K562 (cell line): ENCODE data around the gene TMEM19. TPM values are rescaled to one million over a fixed set of nuclear protein-coding genes. Genes with fewer than 3 reads are reported as not detected.

ENCODE experiments used
- ATAC-seq: fragments of 200-7000 bp; cut with Tn5 transposase; 3 replicates; pipeline ENCODE4 v1.9.1; 2020; ENCODE audit warnings: moderate library complexity
- BruUV-seq: library from RNA; stranded (reverse); fragments of 400-500 nt; replicated peaks from 2 replicates; lab custom pipeline; 2021; lab: Mats Ljungman, UMichigan
- CTCF ChIA-PET: fragments of 300-600 bp; formaldehyde crosslinking; extraction: SDS; loops from one replicate; lab custom pipeline; 2021; ENCODE audit warnings: low intra/inter-chr PET ratio; lab: Yijun Ruan, JAX
- POLR2A ChIA-PET: fragments of 300-600, 350-650 bp; sonication (Branson Sonifier 250); formaldehyde crosslinking; extraction: SDS; loops from one replicate; lab custom pipeline; 2021; ENCODE audit warnings: antibody characterized with exemption, inconsistent platforms; lab: Yijun Ruan, JAX
- DNase-seq, 4 experiments: peaks; one replicate each; pipeline versions ENCODE4 v3.0.0 to v3.0.0-alpha.2; 2011 to 2018; ENCODE audit warnings: low spot score in 3 of 4, mixed read lengths in 3 of 4; ENCODE audit errors: extremely low read depth in 1 of 4
- FAIRE-seq: peaks from 2 replicates; lab custom pipeline; 2011; peaks lifted over from hg19 to GRCh38; lab: Jason Lieb, UNC
- H2AFZ ChIP-seq: 2 replicates; pipeline ENCODE4 v1.6.0; 2011; ENCODE audit warnings: low read depth, low read length, control low read depth, inconsistent platforms
- H3K27ac ChIP-seq: fragments of 200-600 bp; 3 replicates; pipeline ENCODE4 v1.8.0; 2011; ENCODE audit warnings: low read depth, mild to moderate bottlenecking, control low read depth, inconsistent platforms, low read length, moderate library complexity, mixed read lengths; ENCODE audit errors: extremely low read depth
- H3K27me3 ChIP-seq, 2 experiments: fragments of 300-600 bp in 1 of 2; 2 replicates in 1 of 2; 3 replicates in 1 of 2; pipeline versions ENCODE4 v1.6.0 to v1.8.0; 2011; ENCODE audit warnings: inconsistent platforms in 2 of 2, low read length in 2 of 2, mild to moderate bottlenecking in 1 of 2, mixed read lengths in 1 of 2, moderate library complexity in 1 of 2; ENCODE audit not compliant: control insufficient read depth in 2 of 2, insufficient read depth in 2 of 2
- H3K36me3 ChIP-seq: fragments of 300-600 bp; 3 replicates; pipeline ENCODE4 v1.8.0; 2011; ENCODE audit warnings: mild to moderate bottlenecking, low read length, inconsistent platforms; ENCODE audit not compliant: control insufficient read depth, insufficient read depth
- H3K4me1 ChIP-seq, 2 experiments: fragments of 200-600 bp in 1 of 2; replicated peaks in 1 of 2; 2 replicates in 1 of 2; 3 replicates in 1 of 2; pipeline versions ENCODE4 v1.5.1 to v1.8.0; 2011; ENCODE audit warnings: inconsistent platforms in 2 of 2, low read length in 2 of 2, mild to moderate bottlenecking in 1 of 2, mixed read lengths in 1 of 2, moderate library complexity in 1 of 2; ENCODE audit not compliant: control insufficient read depth in 2 of 2, insufficient read depth in 2 of 2
- H3K4me2 ChIP-seq: 2 replicates; pipeline ENCODE4 v1.6.1; 2011; ENCODE audit warnings: low read length, control low read depth, inconsistent platforms, mixed read lengths; ENCODE audit not compliant: insufficient read depth
- H3K4me3 ChIP-seq: fragments of 200-600 bp; sonication (generic), shearing (Covaris generic); 2 replicates; pipeline ENCODE4 v1.5.1; 2016; ENCODE audit warnings: control low read depth, inconsistent platforms
- H3K79me2 ChIP-seq: fragments of 200-600 bp; 3 replicates; pipeline ENCODE4 v1.8.0; 2011; ENCODE audit warnings: low read length, inconsistent platforms; ENCODE audit not compliant: control insufficient read depth, insufficient read depth
- H3K9ac ChIP-seq, 2 experiments: 2 replicates each; pipeline versions ENCODE4 v1.6.0 to v1.6.1; 2011; ENCODE audit warnings: low read depth in 2 of 2, low read length in 2 of 2, control low read depth in 1 of 2, inconsistent platforms in 1 of 2, mild to moderate bottlenecking in 1 of 2, mixed read lengths in 1 of 2; ENCODE audit not compliant: insufficient read depth in 1 of 2
- H3K9me1 ChIP-seq: one replicate; pipeline ENCODE4 v1.6.0; 2011; ENCODE audit warnings: inconsistent platforms, mild to moderate bottlenecking, low read length, moderate library complexity; ENCODE audit not compliant: control insufficient read depth, insufficient read depth
- H3K9me3 ChIP-seq: replicated peaks from 2 replicates; pipeline ENCODE4 v1.5.1; 2011; ENCODE audit warnings: low read depth, low read length, inconsistent platforms; ENCODE audit not compliant: control insufficient read depth, insufficient read depth
- H4K20me1 ChIP-seq: replicated peaks from 2 replicates; pipeline ENCODE4 v1.6.1; 2011; ENCODE audit warnings: low read length, inconsistent platforms, mixed read lengths; ENCODE audit not compliant: control insufficient read depth, insufficient read depth
- BRD9 ChIP-seq: fragments of 450-650 bp; IDR thresholded peaks from 2 replicates; pipeline ENCODE4 v1.6.1; 2018; ENCODE audit warnings: low read depth; ENCODE audit not compliant: partially characterized antibody
- BRF1 ChIP-seq: IDR thresholded peaks from 3 replicates; pipeline ENCODE4 v1.6.1; 2011; ENCODE audit warnings: borderline replicate concordance, mild to moderate bottlenecking; ENCODE audit not compliant: insufficient read length; ENCODE audit errors: extremely low read depth
- CEBPB ChIP-seq: fragments of 450-650 bp; IDR thresholded peaks from 2 replicates; pipeline ENCODE4 v1.6.1; 2016; ENCODE audit warnings: missing genetic modification characterization, missing compliant biosample characterization
- CEBPG ChIP-seq, 3 experiments: fragments of 200-800 bp in 1 of 3; sonication (Bioruptor generic) in 1 of 3; sonication (generic) in 1 of 3; formaldehyde crosslinking in 1 of 3; IDR thresholded peaks in 2 of 3; conservative IDR thresholded peaks in 1 of 3; 2 replicates each; pipeline versions ENCODE4 v1.6.1 to v1.8.0; 2016 to 2022; ENCODE audit warnings: missing compliant biosample characterization in 2 of 3, missing genetic modification characterization in 2 of 3, mild to moderate bottlenecking in 1 of 3, missing genetic modification reagents in 1 of 3
- ELF1 ChIP-seq: fragments of 200-800 bp; sonication (Bioruptor generic); IDR thresholded peaks from 2 replicates; pipeline ENCODE4 v1.6.1; 2016; ENCODE audit warnings: missing genetic modification characterization, missing compliant biosample characterization
- ETV6 ChIP-seq, 3 experiments: fragments of 150-350 bp in 1 of 3; sonication (generic) in 1 of 3; formaldehyde crosslinking in 1 of 3; IDR thresholded peaks; 2 replicates each; pipeline versions ENCODE4 v1.6.1 to v1.8.0; 2014 to 2022; ENCODE audit warnings: borderline replicate concordance in 2 of 3, low read depth in 2 of 3, antibody characterized with exemption in 1 of 3, low read length in 1 of 3, mild to moderate bottlenecking in 1 of 3, missing genetic modification reagents in 1 of 3
- FOXK2 ChIP-seq, 2 experiments: fragments of 450-650 bp; IDR thresholded peaks in 1 of 2; conservative IDR thresholded peaks in 1 of 2; 2 replicates each; pipeline ENCODE4 v1.6.1; 2016; ENCODE audit warnings: low read depth in 2 of 2, mild to moderate bottlenecking in 1 of 2
- GTF2E2 ChIP-seq: fragments of 200-800 bp; sonication (Bioruptor generic); IDR thresholded peaks from 2 replicates; pipeline ENCODE4 v1.6.1; 2016; ENCODE audit warnings: missing genetic modification characterization, missing compliant biosample characterization
- KAT8 ChIP-seq: fragments of 450-650 bp; IDR thresholded peaks from 2 replicates; pipeline ENCODE4 v1.6.1; 2016; ENCODE audit warnings: low read depth, mild to moderate bottlenecking
- NFATC3 ChIP-seq: fragments of 450-650 bp; IDR thresholded peaks from 2 replicates; pipeline ENCODE4 v1.6.1; 2017; ENCODE audit warnings: mild to moderate bottlenecking
- NFXL1 ChIP-seq: fragments of 450-650 bp; formaldehyde crosslinking; IDR thresholded peaks from 2 replicates; pipeline ENCODE4 v1.4.0; 2021; ENCODE audit warnings: mild to moderate bottlenecking
- ZNF449 ChIP-seq: fragments of 250-450 bp; sonication (Bioruptor Pico); IDR thresholded peaks from 2 replicates; pipeline ENCODE4 v1.8.0; 2022; ENCODE audit warnings: moderate library complexity, mild to moderate bottlenecking, inconsistent platforms
- ZNF766 ChIP-seq: fragments of 200-800 bp; sonication (Bioruptor generic); conservative IDR thresholded peaks from 2 replicates; pipeline ENCODE4 v1.6.1; 2016; ENCODE audit warnings: missing genetic modification characterization, missing compliant biosample characterization
- WGBS: fragments of 100-300 bp; shearing (Covaris generic); methylation state at CpG from one replicate; pipeline ENCODE4 v1.1.6; 2016; ENCODE audit warnings: low coverage, mixed read lengths; ENCODE audit not compliant: insufficient coverage; ENCODE audit errors: missing lambda C conversion rate; 5-methylcytosine and 5-hydroxymethylcytosine counted together
- in situ Hi-C: fragments of 300-500 bp; cut with MboI; formaldehyde crosslinking; loops from 4 replicates; pipeline ENCODE4 v1.15.0; 2018; ENCODE audit warnings: inconsistent platforms, mixed read lengths
- intact Hi-C: fragments of 100-400 bp; cut with micrococcal nuclease; formaldehyde crosslinking; loops from 2 replicates; pipeline ENCODE4 v1.14.2; 2022
- polyA plus RNA-seq, 8 experiments: library from polyadenylated mRNA; depleted of rRNA in 4 of 8; stranded (reverse) in 5 of 8; unstranded in 3 of 8; fragments of >200 nt; fragmentation: Nextera tagmentation in 2 of 8; fragmentation: Illumina TruSeq in 1 of 8; extraction: Ambion mirVana in 2 of 8; extraction: Trizol in 1 of 8; gene quantifications; 2 replicates each; pipeline versions ENCODE4 v1.2.1 to v1.2.3, GENCODE V29; 2011 to 2014; ENCODE audit warnings: inconsistent platforms in 1 of 8, missing spikeins in 1 of 8
- total RNA-seq, 7 experiments: library from RNA; depleted of rRNA in 6 of 7; stranded (reverse); fragments of >200 nt in 6 of 7; fragmentation: Illumina TruSeq in 2 of 7; extraction: Trizol in 2 of 7; gene quantifications; 2 replicates each; pipeline versions ENCODE4 v1.2.1 to v1.2.3, GENCODE V29; 2011 to 2021; ENCODE audit warnings: low replicate concordance in 1 of 7
- TF ChIP-seq, protein P1 (sequence below): sonication (generic); IDR thresholded peaks from 2 replicates; pipeline ENCODE4 v1.6.1; 2016

TMEM19 gene
- total and polyA plus RNA-seq, 9 of the 15 experiments (the other 6 are each of a cell fraction or from before 2014, with no cell fraction given) = 8.2 to 24.2 (median 17.2) TPM

DNA sequence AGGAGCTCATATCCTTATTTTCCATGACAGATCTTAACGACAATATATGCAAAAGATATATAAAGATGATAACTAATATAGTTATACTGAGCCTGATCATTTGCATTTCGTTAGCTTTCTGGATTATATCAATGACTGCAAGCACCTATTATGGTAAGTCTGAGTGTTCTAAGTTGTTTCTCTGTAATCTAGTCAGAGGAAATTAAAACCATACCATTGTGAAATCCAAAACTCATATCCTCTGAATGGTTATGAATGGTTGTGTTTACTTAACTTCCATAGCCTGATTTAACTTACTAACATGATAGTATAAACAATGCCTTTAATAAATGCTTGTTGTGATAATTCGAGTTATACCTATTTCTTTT is 760 bp downstream of the TMEM19 start:
- H3K27me3 ChIP-seq = no peaks in the 10 kb centered on the region
- no peaks in the 10 kb centered on the region for H4K20me1 ChIP-seq
- no peaks in the 10 kb centered on the region for H3K9me3 ChIP-seq
- POLR2A ChIA-PET = interaction anchor here (0.8 to 3.0 kb wide), 9 partner anchors 9 to 30 kb away, joined by 3 to 19 read pairs (median 6); partner anchors contain the start of genes THAP2 and ZFC3H1
- FAIRE-seq = no peak
- TSS peak; percentile 82 for BruUV-seq
- H3K4me1 ChIP-seq = peaks cover 7 to 10% of the 10 kb centered on the region in 2 experiments; a peak in 2 of 5 replicates
- H3K36me3 ChIP-seq = 0 out of 3 replicates have a peak, but pooled peaks cover 3% of the 10 kb centered on the region
- H3K27ac ChIP-seq = peak overlapping the region; percentile 85; the same call in 2 of the 3 replicates
- peak overlapping the region; percentile 65 for H3K4me3 ChIP-seq
- peaks cover 22% of the 10 kb centered on the region for H3K79me2 ChIP-seq
- CTCF ChIA-PET = no interaction called here
- ATAC-seq = no peak
- in situ Hi-C loops = no loop called here
- H2AFZ ChIP-seq = peak overlapping the region; percentile 98
- H3K9me1 ChIP-seq = no peaks in the 10 kb centered on the region
- DNase-seq = no peak
- 3% methylated on average over 3 of the region's 3 CpGs for WGBS
- intact Hi-C loops = loop anchor here (1.0 kb wide), 1 partner anchor 58 kb away; no protein-coding TSS in a partner anchor
- peak overlapping the region; percentile 85 for H3K4me2 ChIP-seq
- H3K9ac ChIP-seq = peak overlapping the region in 1 of 2 experiments; percentile 85
- TF ChIP-seq CEBPB (tag) = peak; percentile 78
- TF ChIP-seq CEBPG (CRISPR knock-in tag; IDR thresholded peaks at IDR 0.05) = no peak
- TF ChIP-seq CEBPG (tag; conservative IDR thresholded peaks at IDR 0.05 in 1 of 2, IDR thresholded peaks at IDR 0.05 in 1 of 2) = peak; percentile 46 to 61; a peak in 2 of 4 replicates
- TF ChIP-seq FOXK2 (conservative IDR thresholded peaks at IDR 0.05 in 1 of 2, IDR thresholded peaks at IDR 0.05 in 1 of 2; ENCODE audit: low read depth in 2 of 2) = 0 out of 4 replicates have a peak, but pooled peaks of 1 of the 2 experiments have one; percentile 11
- no peak for TF ChIP-seq NFXL1 (CRISPR knock-in tag)
- peak; percentile 9 for TF ChIP-seq ELF1 (tag)
- TF ChIP-seq ZNF766 = 0 out of 2 replicates have a peak, but pooled peaks have one; percentile 40
- peak; percentile 31 for TF ChIP-seq BRD9
- TF ChIP-seq, protein P1, sequence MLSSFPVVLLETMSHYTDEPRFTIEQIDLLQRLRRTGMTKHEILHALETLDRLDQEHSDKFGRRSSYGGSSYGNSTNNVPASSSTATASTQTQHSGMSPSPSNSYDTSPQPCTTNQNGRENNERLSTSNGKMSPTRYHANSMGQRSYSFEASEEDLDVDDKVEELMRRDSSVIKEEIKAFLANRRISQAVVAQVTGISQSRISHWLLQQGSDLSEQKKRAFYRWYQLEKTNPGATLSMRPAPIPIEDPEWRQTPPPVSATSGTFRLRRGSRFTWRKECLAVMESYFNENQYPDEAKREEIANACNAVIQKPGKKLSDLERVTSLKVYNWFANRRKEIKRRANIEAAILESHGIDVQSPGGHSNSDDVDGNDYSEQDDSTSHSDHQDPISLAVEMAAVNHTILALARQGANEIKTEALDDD = peak; percentile 56
- no peak for TF ChIP-seq GTF2E2
- no peak for TF ChIP-seq BRF1
- peak; percentile 67; the same call in 1 of the 2 replicates for TF ChIP-seq NFATC3
- TF ChIP-seq ZNF449 (CRISPR knock-in tag) = no peak
- no peak for TF ChIP-seq KAT8
- TF ChIP-seq ETV6 (IDR thresholded peaks at IDR 0.05; ENCODE audit: borderline replicate concordance in 1 of 2, low read depth in 2 of 2, low read length in 1 of 2) = no peak
- no peak for TF ChIP-seq ETV6 (CRISPR knock-in tag; IDR thresholded peaks at IDR 0.05; ENCODE audit: borderline replicate concordance)
